ENCODE results near the gene HIVEP3.

HIVEP3 gene

GRCh38 chr1:41739061-41739955 lies 179.4 kb downstream of the HIVEP3 start:
- no peaks in the 10 kb centered on the region for H3K27me3 ChIP-seq
- no peaks in the 10 kb centered on the region for H3K9me3 ChIP-seq
- H3K36me3 ChIP-seq = no peaks in the 10 kb centered on the region
- intact Hi-C loops (cut with DNase I; ENCODE audit: low total_unique reads) = no loop called here
- H3K4me3 ChIP-seq = peak overlapping the region; percentile 14 to 32
- H3K27ac ChIP-seq = peak overlapping the region; percentile 18 to 56
- peaks cover 0 to 13% (median 11%) of the 10 kb centered on the region in 4 donors for H3K4me1 ChIP-seq
- no peak for TF ChIP-seq CTCF (IDR thresholded peaks at IDR 0.05)
- peak; percentile 87 to 90 for DNase-seq

- Histone ChIP-seq H3K27ac (peak overlapping the region; percentile 18 to 56), H3K4me1 (peaks cover 0 to 13% (median 11%) of the 10 kb centered on the region in 4 donors), H3K27me3 (no peaks in the 10 kb centered on the region), H3K9me3 (no peaks in the 10 kb centered on the region), H3K36me3 (no peaks in the 10 kb centered on the region), H3K4me3 (peak overlapping the region in 1 of 2 donors; percentile 32)
- intact Hi-C loops (cut with DNase I; ENCODE audit: low total_unique reads) = no loop called here
- TF ChIP-seq CTCF (IDR thresholded peaks at IDR 0.05) = no peak
- no peak for DNase-seq
Measured at GRCh38 chr1:41738475-41738874, 180.2 kb downstream of the HIVEP3 start.

GRCh38 chr1:41738006-41738405 lies 180.7 kb downstream of the HIVEP3 start:
- intact Hi-C loops (cut with DNase I; ENCODE audit: low total_unique reads) = no loop called here
- Histone ChIP-seq H3K36me3 (no peaks in the 10 kb centered on the region), H3K27ac (no peak overlapping the region), H3K27me3 (no peaks in the 10 kb centered on the region), H3K4me1 (peaks cover 0 to 13% (median 11%) of the 10 kb centered on the region in 4 donors), H3K9me3 (no peaks in the 10 kb centered on the region), H3K4me3 (no peak overlapping the region)
- no peak for DNase-seq
- no peak for TF ChIP-seq CTCF (IDR thresholded peaks at IDR 0.05)

- H3K27me3 ChIP-seq = peaks cover 0 to 2% of the 10 kb centered on the region in 2 donors
- peaks cover 0 to 3% (median 0%) of the 10 kb centered on the region in 3 donors for H3K9me3 ChIP-seq
- H3K36me3 ChIP-seq = no peaks in the 10 kb centered on the region
- intact Hi-C loops (cut with DNase I; ENCODE audit: low total_unique reads) = no loop called here
- peaks cover 0 to 13% (median 11%) of the 10 kb centered on the region in 4 donors for H3K4me1 ChIP-seq
- no peak overlapping the region for H3K4me3 ChIP-seq
- DNase-seq = peak in 1 of 2 donors; percentile 32
- no peak for TF ChIP-seq CTCF (IDR thresholded peaks at IDR 0.05)
- H3K27ac ChIP-seq = no peak overlapping the region
Measured at GRCh38 chr1:41735631-41736260, 183.0 kb downstream of the HIVEP3 start.

GRCh38 chr1:41735139-41735538 lies 183.6 kb downstream of the HIVEP3 start:
- H3K27me3 ChIP-seq = peaks cover 0 to 6% of the 10 kb centered on the region in 2 donors
- no peak overlapping the region for H3K4me3 ChIP-seq
- peaks cover 0 to 13% (median 11%) of the 10 kb centered on the region in 4 donors for H3K4me1 ChIP-seq
- H3K27ac ChIP-seq = no peak overlapping the region
- intact Hi-C loops (cut with DNase I; ENCODE audit: low total_unique reads) = no loop called here
- peaks cover 0 to 3% (median 0%) of the 10 kb centered on the region in 3 donors for H3K9me3 ChIP-seq
- H3K36me3 ChIP-seq = no peaks in the 10 kb centered on the region
- TF ChIP-seq CTCF (IDR thresholded peaks at IDR 0.05) = no peak
- DNase-seq = no peak

Data from tibial artery (tissue), 4 donors.